ENCODE data around the gene TMC7. TPM values are rescaled to one million over a fixed set of nuclear protein-coding genes. Genes with fewer than 3 reads are reported as not detected.

Gene TMC7
- total and polyA plus RNA-seq, 4 donors, result 0.06 to 0.42 (median 0.09) TPM

- Histone ChIP-seq H3K9me3 (ENCODE audit: control insufficient read depth in 4 of 4, low read length in 3 of 4) (no peaks in the 10 kb centered on the region), H3K9ac (ENCODE audit: low read depth in 1 of 2, low read length in 2 of 2) (no peak overlapping the region), H3K27ac (ENCODE audit: low read depth in 1 of 2, low read length in 2 of 2) (no peak overlapping the region), H3K4me1 (ENCODE audit: control insufficient read depth in 4 of 4, insufficient read depth in 4 of 4, low read length in 3 of 4) (no peaks in the 10 kb centered on the region), H3K4me3 (ENCODE audit: low read depth in 1 of 3, low read length in 3 of 3) (no peak overlapping the region), H3K36me3 (ENCODE audit: control insufficient read depth in 4 of 4, insufficient read depth in 3 of 4, low read depth in 1 of 4, low read length in 3 of 4) (no peaks in the 10 kb centered on the region), H3K27me3 (ENCODE audit: control insufficient read depth in 4 of 4, insufficient read depth in 4 of 4, low read length in 3 of 4) (no peaks in the 10 kb centered on the region)
- TF ChIP-seq ATF3 (IDR thresholded peaks at IDR 0.05), result no peak
- no peak for TF ChIP-seq HNF4A (conservative IDR thresholded peaks at IDR 0.05)
- TF ChIP-seq FOXA2 (IDR thresholded peaks at IDR 0.05), result no peak
- TF ChIP-seq RAD21 (IDR thresholded peaks at IDR 0.05), result no peak
- no peak for TF ChIP-seq CTCF (IDR thresholded peaks at IDR 0.05; ENCODE audit: low read depth, low read length, missing input control)
- no peak for TF ChIP-seq FOXA1 (IDR thresholded peaks at IDR 0.05)
- TF ChIP-seq SP1 (IDR thresholded peaks at IDR 0.05), result no peak
- TF ChIP-seq YY1 (IDR thresholded peaks at IDR 0.05), result no peak
- TF ChIP-seq JUND (IDR thresholded peaks at IDR 0.05), result no peak
- no peak for TF ChIP-seq ZBTB33 (IDR thresholded peaks at IDR 0.05)
- no peak for TF ChIP-seq NR2F2 (IDR thresholded peaks at IDR 0.05)
- TF ChIP-seq TAF1 (conservative IDR thresholded peaks at IDR 0.05), result no peak
- no peak for TF ChIP-seq EGR1 (IDR thresholded peaks at IDR 0.05; ENCODE audit: low read depth in 2 of 2)
- TF ChIP-seq GABPA (IDR thresholded peaks at IDR 0.05 in 1 of 2, conservative IDR thresholded peaks at IDR 0.05 in 1 of 2), result no peak
- no peak for TF ChIP-seq REST (IDR thresholded peaks at IDR 0.05)
- no peak for TF ChIP-seq MAX (IDR thresholded peaks at IDR 0.05)
- TF ChIP-seq HNF4G (IDR thresholded peaks at IDR 0.05), result no peak
- TF ChIP-seq RXRA (IDR thresholded peaks at IDR 0.05), result no peak
- no peak for DNase-seq (ENCODE audit: low spot score)
Measured at GRCh38 chr16:18937390-18937789, 46.3 kb upstream of the TMC7 start.

Data from liver (tissue), 9 donors.